22Rv1 (cell line): ENCODE data around the gene PLXNB2.

ENCODE experiments used
- H3K27ac ChIP-seq: fragments of 450-650 bp; 2 replicates; pipeline ENCODE4 v1.5.1; 2017
- CTCF ChIP-seq: fragments of 450-650 bp; IDR thresholded peaks from 2 replicates; pipeline ENCODE4 v1.5.1; 2017; ENCODE audit warnings: mild to moderate bottlenecking
- ZFX ChIP-seq: fragments of 450-650 bp; IDR thresholded peaks from 2 replicates; pipeline ENCODE4 v1.6.1; 2017; ENCODE audit warnings: antibody characterized with exemption, borderline replicate concordance

The PLXNB2 gene

GRCh38 chr22:50298937-50299784 lies 8.3 kb downstream of the PLXNB2 start:
- no peak for TF ChIP-seq CTCF
- no peak for TF ChIP-seq ZFX
- no peak overlapping the region for H3K27ac ChIP-seq

GRCh38 chr22:50298266-50298637 lies 9.2 kb downstream of the PLXNB2 start:
- TF ChIP-seq ZFX: no peak
- TF ChIP-seq CTCF: no peak
- H3K27ac ChIP-seq: 0 out of 2 replicates have a peak overlapping the region, but pooled peaks have one; percentile 7

GRCh38 chr22:50297510-50298265 lies 9.8 kb downstream of the PLXNB2 start:
- TF ChIP-seq ZFX: no peak
- 0 out of 2 replicates have a peak overlapping the region, but pooled peaks have one; percentile 7 for H3K27ac ChIP-seq

- TF ChIP-seq CTCF: no peak
- no peak for TF ChIP-seq ZFX
- H3K27ac ChIP-seq: peak overlapping the region; percentile 35; the same call in 1 of the 2 replicates
These were observed 10.6 kb downstream of the PLXNB2 start for GRCh38 chr22:50296658-50297490.

GRCh38 chr22:50294319-50294656 lies 13.2 kb downstream of the PLXNB2 start:
- no peak overlapping the region for H3K27ac ChIP-seq
- TF ChIP-seq ZFX: no peak
- no peak for TF ChIP-seq CTCF

- TF ChIP-seq ZFX: no peak
- no peak for TF ChIP-seq CTCF
- H3K27ac ChIP-seq: no peak overlapping the region
These were observed 13.8 kb downstream of the PLXNB2 start for GRCh38 chr22:50293441-50294318.
